ENCODE data around the gene GNB5.
"Not testable (repeated sequence)": the region's sequence is repeated elsewhere in the genome, so short reads cannot be mapped to it uniquely, and the experiment has no call there.

The GNB5 gene

DNA sequence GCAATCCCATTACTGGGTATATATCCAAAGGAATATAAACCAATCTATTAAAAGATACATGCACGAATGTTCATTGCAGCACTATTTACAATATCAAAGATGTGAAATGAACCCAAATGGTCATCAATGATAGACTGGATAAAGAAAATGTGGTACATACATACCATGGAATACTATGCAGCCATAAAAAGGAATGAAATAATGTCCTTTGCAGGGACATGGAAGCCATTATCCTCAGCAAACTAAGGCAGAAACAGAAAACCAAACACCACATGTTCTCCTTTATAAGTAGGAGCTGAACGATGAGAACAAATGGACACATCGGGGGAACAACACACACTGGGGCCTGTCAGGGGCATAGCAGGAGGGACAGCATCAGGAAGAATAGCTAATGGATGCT, 21.0 kb downstream of the GNB5 start:
- not testable (repeated sequence) for DNase-seq (ENCODE audit: low read depth in 3 of 3)

DNA sequence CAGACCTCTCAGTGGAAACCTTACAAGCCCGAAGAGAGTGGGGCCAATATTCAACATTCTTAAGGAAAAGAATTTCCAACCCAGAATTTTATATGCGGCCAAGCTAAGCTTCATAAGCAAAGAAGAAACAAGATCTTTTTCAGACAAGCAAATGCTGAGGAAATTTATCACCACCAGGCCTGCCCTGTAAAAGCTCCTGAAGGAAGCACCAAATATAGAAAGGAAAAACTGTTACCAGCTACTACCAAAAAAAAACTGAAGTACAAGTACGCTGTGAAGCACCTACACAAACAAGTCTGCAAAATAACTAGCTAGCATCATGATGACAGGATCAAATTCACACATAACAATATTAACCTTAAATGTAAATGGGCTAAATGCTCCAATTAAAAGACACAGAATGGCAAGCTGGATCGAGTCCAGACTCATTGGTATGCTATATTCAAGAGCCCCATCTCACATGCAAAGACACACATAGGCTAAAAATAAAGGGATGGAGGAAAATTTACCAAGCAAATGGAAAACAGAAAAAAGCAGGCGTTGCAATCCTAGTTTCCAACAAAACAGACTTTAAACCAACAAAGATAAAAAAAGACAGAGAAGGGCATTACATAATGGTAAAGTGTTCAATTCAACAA, 25.6 kb downstream of the GNB5 start:
- not testable (repeated sequence) for DNase-seq (ENCODE audit: low read depth in 3 of 3)

DNA sequence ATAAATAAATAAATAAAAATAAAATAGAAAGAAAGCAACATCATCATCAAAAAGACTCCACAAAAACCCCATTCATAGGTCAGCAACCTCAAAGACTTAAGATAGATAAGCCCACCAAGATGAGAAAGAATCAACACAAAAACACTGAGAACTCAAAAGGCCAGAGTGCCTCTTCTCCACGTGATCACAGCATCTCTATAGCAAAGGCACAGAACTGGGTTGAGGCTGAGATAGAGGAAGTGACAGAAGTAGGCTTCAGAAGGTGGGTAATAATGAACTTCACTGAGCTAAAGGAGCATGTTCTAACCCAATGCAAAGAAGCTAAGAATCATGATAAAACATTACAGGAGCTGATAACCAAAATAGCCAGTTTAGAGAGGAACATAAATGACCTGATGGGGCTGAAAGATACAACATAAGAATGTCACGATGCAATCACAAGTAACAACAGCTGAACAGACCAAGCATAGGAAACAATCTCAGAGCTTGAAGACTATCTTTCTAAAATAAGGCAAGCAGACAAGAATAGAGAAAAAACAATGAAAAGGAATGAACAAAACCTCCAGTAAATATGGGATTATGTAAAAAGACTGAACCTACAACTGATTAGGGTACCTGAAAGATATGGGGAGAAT, 26.4 kb downstream of the GNB5 start:
- DNase-seq (ENCODE audit: low read depth in 3 of 3), result no peak

DNA sequence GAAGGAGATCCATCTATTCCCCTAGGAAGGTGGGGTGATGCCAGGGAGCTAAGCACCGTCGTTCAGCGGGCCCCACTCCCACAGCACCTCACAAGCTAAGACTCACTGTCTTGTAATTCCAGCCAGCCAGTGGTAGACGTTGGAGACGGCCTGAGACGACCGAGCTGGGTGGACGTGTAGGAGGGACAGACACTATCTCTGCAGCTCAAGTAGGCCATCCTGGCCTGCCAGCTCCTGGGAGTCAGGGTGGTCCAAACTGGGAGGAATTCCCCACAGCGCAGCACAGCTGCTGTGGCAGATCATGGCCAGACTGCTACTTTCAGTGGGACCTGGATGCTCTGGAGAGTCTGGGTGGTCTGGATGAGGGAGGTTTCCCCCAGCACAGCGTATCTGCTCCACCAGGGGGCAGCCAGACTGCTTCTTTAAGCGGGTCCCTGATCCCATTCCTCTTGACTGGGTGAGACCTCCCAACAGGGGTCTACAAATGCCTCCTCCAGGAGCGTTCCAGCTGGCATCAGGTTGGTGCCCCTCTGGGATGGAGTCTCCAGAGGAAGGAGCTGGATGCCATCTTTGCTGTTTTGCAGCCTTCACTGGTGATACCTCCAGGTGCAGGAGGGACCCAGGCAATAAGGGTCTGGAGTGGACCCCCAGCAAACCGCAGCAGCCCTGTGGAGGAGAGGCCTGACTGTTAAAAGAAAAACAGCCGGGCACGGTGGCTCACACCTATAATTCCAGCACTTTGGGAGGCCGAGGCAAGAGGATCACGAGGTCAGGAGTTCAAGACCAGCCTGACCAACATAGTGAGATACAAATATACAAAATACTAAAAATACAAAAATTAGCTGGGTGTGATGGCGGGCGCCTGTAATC, 27.6 kb downstream of the GNB5 start:
- DNase-seq (ENCODE audit: low read depth in 3 of 3), result no peak

DNA sequence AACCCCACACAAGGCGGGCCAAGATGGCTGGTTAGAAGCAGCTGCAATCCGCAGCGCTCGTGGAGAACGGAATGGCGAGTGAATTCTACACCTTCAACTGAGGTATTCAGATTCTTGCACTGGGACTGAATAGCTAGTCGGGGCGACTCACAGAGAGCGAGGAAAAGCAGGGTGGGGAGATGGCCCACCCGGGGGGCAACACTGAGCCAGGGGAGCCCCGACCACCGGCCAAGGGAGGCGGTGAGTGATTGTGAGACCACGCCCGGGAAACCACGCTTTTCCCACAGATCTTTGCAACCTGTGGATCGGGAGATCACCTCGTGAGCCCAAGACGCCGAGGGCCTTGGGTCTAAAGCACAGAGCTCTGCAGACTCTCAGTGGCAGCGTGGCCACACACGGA, 28.3 kb downstream of the GNB5 start:
- no peak for DNase-seq (ENCODE audit: low read depth in 3 of 3)

DNA sequence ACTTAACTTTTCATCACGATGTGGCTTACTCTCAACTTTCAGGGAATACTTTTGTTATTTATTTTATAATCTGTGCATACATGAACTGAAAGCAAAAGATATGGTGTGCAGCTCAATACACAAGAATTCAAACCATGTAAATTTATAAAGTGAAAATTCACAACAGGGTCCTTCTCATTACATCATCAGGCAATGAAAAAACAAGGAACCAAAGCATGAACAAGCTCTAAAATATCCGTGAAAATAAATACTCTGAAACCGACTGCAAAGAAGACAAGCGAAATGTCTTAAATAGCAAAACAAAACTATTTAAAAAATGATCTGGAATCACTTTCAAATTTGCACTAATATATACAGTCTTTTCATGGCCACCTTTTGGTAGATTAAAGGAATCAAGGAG, 28.9 kb downstream of the GNB5 start:
- DNase-seq (ENCODE audit: low read depth in 3 of 3), result no peak

DNA sequence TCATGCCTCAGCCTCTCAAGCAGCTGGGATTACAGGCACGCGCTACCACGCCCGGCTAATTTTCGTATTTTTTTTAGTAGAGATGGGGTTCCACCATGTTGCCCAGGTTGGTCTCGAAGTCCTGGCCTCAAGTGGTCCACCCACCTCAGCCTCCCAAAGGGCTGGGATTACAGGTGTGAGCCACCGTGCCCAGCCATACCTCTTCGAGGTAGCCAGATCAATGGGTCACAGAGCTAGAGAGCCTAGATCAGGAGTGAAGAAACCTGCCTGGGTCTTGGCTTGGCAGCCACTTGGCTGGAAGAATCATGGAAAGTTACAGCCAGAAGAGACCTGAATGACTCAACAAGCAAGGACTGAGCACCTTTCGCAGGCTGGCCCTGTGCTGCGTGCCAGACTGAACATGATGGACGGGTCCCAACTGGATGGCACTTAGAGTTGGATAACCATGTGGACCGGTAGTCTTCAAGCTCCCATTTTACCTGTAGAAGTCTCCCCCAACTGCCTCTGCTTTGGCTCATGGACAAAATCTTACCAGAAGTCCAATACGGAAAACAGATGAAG, 29.7 kb downstream of the GNB5 start:
- DNase-seq (ENCODE audit: low read depth in 3 of 3), result no peak

DNA sequence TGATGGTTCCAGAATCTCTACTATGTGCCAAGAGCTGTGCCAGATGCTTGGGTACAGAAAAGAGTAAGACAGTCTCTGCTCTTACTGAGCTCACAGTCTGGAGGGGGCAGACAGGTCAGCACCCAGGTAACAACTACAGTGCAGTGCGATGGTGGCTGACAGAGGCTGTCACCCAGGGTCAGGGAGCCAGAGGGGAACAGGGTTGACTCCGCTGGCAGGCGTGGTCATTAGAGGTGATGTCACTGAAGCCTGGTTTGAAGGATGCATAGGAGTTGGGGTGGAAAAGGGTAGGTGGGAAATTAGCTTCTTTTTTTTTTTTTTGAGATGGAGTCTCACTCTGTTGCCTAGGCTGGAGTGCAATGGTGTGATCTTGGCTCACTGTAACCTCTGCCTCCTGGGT, 31.5 kb downstream of the GNB5 start:
- DNase-seq (ENCODE audit: low read depth in 3 of 3), result no peak

DNA sequence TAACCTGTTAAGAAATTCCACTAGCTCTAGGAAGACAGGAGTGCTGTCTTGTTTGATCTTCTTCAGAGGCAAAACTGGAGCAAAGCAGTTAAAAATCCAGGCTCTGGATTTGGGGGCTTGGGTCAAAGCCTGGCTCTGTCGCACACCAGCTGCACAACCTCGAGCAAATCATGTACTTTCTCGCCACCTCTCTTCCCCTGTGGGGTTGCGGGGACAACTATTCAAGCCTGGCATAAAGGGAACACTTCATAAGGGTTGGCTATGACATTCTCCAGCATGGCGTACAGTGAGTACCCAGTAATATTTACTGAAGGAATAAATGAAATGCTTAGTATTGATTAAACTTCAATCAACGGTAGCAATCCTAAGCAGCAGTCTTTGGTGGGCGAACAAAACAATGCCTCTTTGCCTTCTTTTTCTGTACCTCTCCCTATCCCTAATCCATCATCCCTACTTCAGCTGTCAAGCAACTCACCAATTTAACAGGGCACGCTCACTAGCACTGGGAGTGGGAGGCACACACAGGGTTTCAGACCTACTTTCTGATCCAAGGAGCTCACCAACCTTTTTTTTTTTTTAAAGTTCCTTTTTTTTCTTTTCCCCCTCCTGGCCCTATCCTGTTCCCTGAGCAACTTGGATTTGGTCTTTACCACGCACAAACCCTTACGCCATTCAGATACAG, 33.0 kb downstream of the GNB5 start:
- no peak for DNase-seq (ENCODE audit: low read depth in 3 of 3)

DNA sequence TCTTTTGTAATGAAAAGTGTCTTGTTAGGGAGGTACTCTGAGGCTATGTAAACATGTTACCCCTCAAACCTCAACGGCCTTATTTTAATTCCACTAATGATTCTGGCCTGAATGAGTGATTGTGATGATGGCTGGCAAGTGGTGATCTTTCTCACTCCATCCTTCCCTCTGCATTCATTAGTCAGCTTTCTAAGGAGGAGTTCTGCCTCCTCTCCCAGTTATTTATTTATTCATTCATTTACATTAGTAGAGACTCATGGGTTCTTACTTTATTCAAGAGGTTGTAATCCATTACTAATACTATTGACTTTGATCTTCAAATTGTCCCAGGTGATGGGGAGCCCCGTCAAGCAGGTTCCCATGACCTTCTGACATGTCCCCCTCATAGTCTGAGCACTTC, 35.3 kb downstream of the GNB5 start:
- DNase-seq (ENCODE audit: low read depth in 3 of 3), result no peak

DNA sequence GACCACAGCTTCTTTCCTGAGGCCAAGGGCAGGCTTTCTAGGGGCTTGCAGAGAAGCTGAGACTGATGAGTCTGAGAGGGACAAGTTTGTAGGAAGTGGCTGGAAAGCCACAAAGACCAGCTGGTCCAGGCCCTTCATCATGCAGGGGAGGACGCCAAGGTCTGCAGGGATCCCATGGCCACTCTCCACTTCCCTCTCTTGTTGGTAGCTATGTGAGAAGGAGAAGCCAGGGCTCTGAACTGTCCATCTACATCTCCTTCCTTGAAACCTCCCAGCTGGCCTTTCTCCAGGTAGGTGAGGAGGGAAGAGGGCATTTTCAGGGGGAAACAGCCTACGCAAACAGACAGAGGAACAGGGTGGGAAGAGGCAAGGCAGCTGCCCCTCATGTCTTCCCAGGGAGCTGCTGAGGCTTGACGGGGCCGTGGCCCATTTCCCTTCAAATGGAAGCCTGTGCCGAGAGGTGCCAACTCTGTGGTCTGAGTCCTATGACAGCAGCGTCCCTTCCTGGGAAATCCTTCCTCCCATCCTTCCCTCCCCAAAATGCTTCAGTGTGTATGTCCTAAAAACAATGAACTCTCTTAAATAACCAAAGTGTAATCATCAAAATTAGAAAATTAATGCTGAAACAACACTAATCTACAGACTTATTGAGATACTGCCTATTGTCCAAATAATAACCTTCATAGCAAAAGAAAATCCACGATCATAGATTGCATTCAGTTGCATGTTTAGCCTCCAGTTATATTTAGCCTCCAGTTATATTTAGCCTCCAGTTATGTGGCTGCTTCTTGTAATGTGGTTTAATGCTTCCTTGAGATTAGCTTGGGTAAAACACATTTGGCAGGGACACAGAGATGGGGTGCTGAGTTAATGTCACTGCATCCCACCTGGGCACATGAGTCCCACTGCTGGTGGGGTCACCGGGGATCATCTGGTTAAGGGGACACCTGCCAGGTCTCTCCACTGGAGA, 36.0 kb downstream of the GNB5 start:
- no peak for DNase-seq (ENCODE audit: low read depth in 3 of 3)

DNA sequence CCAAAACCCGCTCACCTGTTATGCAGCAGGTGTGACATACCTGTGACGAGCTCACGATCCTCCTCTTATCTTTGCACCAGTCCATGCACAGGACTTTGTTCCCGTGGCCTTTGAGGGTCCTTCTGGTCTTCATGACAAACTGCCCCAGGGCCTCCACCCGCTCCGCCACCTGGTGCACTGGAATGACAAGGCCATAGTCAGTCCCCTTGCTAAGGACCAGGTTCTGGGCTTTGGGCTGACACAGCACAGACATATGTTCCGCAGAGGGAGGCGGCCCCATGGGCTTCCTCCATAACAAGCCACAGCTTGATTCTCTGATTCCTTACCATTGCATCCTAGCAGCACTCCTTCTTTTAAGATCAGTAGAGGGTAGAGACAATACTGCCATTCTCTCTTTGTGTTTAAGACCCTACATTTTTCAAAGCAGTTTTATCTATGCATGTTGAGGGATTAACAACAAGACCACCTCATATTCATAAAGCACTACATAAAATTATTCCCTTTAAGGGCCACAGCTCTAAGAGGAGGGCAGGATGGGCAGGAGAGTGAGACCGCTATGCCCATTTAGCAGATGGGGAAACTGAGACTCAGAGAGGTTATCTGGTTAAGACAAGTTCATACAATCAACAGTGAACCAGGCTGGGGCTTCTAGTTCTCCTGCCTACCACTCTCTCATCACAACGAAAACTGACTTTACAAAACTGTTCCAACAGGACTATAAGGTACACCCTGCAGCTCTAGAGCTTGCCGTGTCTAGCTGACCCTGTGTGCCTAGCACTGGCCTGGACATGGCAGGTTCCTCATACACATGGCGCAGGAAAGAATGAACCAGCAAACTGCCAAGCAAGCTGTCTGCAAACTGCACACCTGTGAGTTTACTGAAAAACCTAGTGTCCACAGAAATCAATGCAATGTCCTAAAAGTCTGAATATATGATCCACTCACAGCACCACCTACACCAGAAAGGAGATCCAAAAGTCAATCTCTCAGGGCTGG, 37.0 kb downstream of the GNB5 start:
- DNase-seq (ENCODE audit: low read depth in 3 of 3), result no peak

DNA sequence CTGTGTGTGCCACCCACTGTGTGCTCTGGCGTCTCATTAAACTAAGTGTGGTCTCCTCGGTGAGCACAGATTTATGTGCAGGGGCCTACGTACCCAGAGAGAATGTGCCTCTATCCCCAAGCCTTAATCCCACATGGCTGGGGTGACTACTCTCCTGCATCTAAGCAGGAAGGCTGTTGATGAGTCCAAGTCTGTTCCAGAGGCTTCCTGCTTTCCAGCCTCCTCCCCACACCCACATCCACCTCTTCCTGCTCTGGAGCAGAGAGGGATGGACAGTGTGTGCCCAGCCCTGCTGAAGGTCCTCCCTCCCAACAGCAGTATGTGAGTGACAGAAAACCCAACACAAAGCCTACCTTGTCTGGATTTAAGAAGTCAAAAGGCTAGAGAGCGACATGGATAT, 39.8 kb downstream of the GNB5 start:
- no peak for DNase-seq (ENCODE audit: low read depth in 3 of 3)

DNA sequence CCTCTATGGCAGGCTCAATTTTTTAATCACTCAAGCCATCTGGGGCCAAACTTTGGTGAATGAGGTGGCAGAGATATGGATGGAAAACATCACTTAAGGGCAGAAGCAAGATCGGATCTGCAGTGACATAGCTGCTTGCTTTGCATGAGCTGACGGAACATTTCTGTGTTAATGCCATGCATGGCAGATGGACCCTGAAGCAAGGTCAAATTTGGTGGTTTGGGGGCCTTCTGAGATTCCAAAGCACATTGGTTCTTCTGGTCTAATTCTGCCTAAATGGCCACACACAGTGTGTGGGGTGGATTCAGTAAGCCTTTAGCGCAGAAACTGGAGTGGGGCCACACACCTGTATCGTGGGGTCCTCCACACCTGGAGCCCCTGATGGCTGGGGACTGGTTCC, 40.3 kb downstream of the GNB5 start:
- no peak for DNase-seq (ENCODE audit: low read depth in 3 of 3)

DNA sequence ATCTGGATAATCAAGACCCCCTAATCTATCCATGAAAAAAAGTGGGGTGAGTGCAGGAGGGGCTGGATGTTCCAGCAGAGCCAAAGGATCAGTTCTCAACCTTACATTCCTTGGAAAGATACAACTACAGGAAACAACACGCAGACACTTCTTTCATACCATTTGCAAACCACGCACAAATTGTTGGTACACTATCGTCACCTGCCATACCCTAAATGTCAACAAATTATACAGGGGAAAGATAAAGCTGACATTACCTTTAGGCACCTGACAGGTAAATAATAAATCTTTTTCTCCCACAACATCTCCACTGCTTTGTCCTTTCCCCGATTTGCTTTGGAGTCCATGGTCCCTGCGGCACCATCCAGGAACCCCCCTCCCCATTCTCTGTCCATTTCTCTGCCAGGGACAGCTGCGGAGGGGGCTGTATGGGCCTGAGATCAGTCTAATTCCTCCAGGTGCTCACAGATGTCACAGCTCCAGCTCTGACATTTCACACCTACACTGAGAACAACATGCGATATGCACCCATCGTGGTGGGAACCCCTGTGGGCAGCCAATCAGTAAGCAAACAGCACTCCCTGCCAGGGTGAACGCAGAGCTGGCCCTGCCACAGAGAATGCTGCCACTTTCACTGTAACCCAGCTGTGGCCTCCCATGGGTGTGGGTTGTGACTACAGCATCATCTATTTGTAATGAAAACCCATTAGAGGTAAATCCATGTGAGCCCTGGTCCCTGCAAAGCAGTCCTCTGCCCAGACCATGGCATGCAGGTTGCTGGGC, 41.0 kb downstream of the GNB5 start:
- no peak for DNase-seq (ENCODE audit: low read depth in 3 of 3)

DNA sequence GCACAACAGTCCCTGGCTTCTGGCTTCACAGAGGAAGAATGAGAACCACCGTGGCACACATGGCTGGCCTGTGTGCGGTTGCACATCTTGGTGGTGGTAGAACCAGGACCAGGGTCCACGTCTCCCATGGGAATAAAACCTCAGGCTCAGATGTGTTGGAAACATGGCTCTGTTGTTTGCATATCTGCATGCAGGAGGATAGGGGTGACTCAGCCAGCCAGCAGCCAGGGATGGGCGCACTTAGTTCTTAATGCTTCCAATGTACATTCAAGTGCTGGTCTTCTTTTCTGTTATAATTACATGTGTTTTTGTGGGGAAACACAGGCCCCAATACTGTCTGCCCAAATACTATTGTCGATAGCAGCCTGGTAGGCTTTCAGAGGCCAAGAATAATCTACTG, 42.8 kb downstream of the GNB5 start:
- DNase-seq (ENCODE audit: low read depth in 3 of 3), result no peak

DNA sequence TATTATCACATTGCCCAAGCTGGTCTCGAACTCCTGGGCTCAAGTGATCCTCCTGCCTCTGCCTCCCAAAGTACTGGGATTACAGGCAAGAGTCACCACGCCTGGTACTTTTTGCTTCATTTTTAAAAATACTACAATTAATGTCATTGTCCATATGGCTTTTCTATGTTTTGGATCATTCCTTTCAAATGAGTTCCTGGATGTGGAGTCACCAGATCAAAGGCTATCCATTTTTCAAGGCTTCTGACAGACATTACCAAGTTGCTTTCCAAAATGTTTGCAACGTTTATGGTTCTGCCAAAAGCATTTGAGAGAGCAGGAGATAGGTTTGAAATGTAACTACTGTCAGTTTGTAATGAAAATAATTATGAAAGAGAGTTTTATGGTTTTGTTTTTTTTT, 44.4 kb downstream of the GNB5 start:
- no peak for DNase-seq (ENCODE audit: low read depth in 3 of 3)

DNA sequence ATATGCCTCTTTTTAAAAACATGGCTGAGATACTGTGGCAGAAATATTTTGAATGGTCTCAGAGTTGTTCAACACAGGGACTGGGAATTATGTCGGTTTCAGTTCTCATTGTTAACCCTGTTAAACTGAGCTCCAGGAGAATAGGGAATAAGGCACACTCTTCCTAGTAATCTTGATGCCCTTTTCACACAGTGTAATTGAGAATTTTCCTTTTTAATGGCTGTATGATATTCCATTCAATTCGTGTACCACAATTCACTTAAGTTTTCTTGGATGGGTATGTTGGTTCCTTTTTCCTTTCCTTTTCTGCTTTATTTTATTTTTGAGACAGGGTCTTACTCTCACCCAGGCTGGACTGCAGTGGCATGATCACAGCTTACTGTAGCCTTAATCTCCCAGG, 44.9 kb downstream of the GNB5 start:
- no peak for DNase-seq (ENCODE audit: low read depth in 3 of 3)

DNA sequence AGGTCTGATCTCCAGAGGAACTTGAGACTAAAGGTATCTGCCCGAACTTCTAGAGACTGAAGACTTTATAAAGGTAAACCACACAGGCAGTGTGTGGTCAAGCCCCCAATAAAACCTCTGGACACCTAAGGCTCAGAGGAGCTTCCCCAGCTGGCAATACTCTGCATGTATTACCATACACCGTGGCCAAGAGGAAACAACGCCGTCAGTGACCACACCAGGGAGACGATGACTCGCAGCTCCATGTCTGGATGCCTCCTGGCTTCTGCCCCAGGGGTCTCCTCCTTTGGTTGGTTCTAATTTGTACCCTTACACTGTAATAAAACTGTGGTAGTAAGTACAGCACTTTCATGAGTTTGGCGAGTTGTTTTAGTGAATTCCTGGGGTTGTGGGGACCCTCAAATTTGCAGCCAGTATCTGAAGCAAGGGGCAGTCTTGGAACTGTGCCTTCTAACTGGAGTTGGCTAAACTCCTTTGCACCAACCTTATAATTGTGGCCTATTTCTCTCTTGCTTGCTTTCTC, 46.5 kb downstream of the GNB5 start:
- DNase-seq (ENCODE audit: low read depth in 3 of 3), result no peak
